A673 (cell line): Measurements from ENCODE around the gene MPPED2. TPM values are rescaled to one million over a fixed set of nuclear protein-coding genes. Genes with fewer than 3 reads are reported as not detected.

Source experiments
- BruUV-seq: library from RNA; stranded (reverse); fragments of 400-500 nt; replicated peaks from 2 replicates; lab custom pipeline; 2021; lab: Mats Ljungman, UMichigan
- CTCF ChIA-PET: fragments of 300-600 bp; sonication (Branson Sonifier 250); formaldehyde crosslinking; loops from one replicate; lab custom pipeline; 2022; ENCODE audit warnings: antibody characterized with exemption; lab: Charles Lee
- POLR2A ChIA-PET: fragments of 300-600 bp; sonication (Branson Sonifier 250); formaldehyde crosslinking; loops from one replicate; lab custom pipeline; 2022; ENCODE audit warnings: antibody characterized with exemption; ENCODE audit not compliant: low non-redundant PET; lab: Charles Lee
- DNase-seq: peaks from one replicate; pipeline ENCODE4 v3.0.0-alpha.2; 2015; ENCODE audit warnings: low spot score
- H3K27ac ChIP-seq: fragments of 200-600 bp; sonication (generic); 2 replicates; pipeline ENCODE4 v1.5.1; 2016; ENCODE audit warnings: mixed run types, low read depth, mild to moderate bottlenecking, mixed read lengths, antibody characterized with exemption, low read length; ENCODE audit not compliant: poor library complexity, severe bottlenecking
- H3K27me3 ChIP-seq: fragments of 200-600 bp; sonication (generic); replicated peaks from 2 replicates; pipeline ENCODE4 v1.6.1; 2017; ENCODE audit warnings: mixed run types, low read depth, mild to moderate bottlenecking, mixed read lengths, antibody characterized with exemption, low read length; ENCODE audit not compliant: insufficient read depth, poor library complexity
- H3K36me3 ChIP-seq: fragments of 200-600 bp; sonication (generic); 2 replicates; pipeline ENCODE4 v1.6.1; 2016; ENCODE audit warnings: mixed run types, mild to moderate bottlenecking, mixed read lengths, antibody characterized with exemption, low read length; ENCODE audit not compliant: insufficient read depth, poor library complexity, severe bottlenecking
- H3K4me1 ChIP-seq: fragments of 200-600 bp; sonication (generic); 2 replicates; pipeline ENCODE4 v1.6.1; 2017; ENCODE audit warnings: mixed run types, mild to moderate bottlenecking, mixed read lengths, antibody characterized with exemption, low read length; ENCODE audit not compliant: insufficient read depth, poor library complexity, severe bottlenecking
- H3K4me3 ChIP-seq: fragments of 200-600 bp; sonication (generic); 2 replicates; pipeline ENCODE4 v1.5.1; 2016; ENCODE audit warnings: low read depth, mixed run types, mild to moderate bottlenecking, mixed read lengths, low read length; ENCODE audit not compliant: poor library complexity, severe bottlenecking
- H3K9me3 ChIP-seq: fragments of 200-600 bp; sonication (generic); 2 replicates; pipeline ENCODE4 v1.6.1; 2016; ENCODE audit warnings: mixed run types, low read depth, mild to moderate bottlenecking, mixed read lengths, antibody characterized with exemption, low read length; ENCODE audit not compliant: poor library complexity, severe bottlenecking
- CTCF ChIP-seq: fragments of 300-800, 200-600 bp; sonication (generic); conservative IDR thresholded peaks from 2 replicates; pipeline ENCODE4 v1.5.1; 2017; ENCODE audit warnings: low read depth, mild to moderate bottlenecking, antibody characterized with exemption, low read length, moderate library complexity, mixed read lengths
- EZH2 ChIP-seq: fragments of 200-600 bp; sonication (generic); IDR thresholded peaks from 2 replicates; pipeline ENCODE4 v1.6.1; 2017; ENCODE audit warnings: borderline replicate concordance, low read depth, mild to moderate bottlenecking, mixed read lengths, antibody characterized with exemption, low read length; ENCODE audit not compliant: poor library complexity, severe bottlenecking
- intact Hi-C: fragments of 100-400 bp; cut with micrococcal nuclease; formaldehyde crosslinking; loops from one replicate; pipeline ENCODE4 v1.10.0; 2022; ENCODE audit not compliant: unreplicated experiment
- total RNA-seq: library from RNA; stranded (reverse); gene quantifications from 2 replicates; pipeline ENCODE4 v1.2.3, GENCODE V29; 2021

The MPPED2 gene
- total RNA-seq, 1 experiment from 2014 or later: 2.0 TPM

- no TSS peak for BruUV-seq
- Histone ChIP-seq H3K4me1 (peaks cover 9% of the 10 kb centered on the region), H3K36me3 (no peaks in the 10 kb centered on the region), H3K9me3 (no peaks in the 10 kb centered on the region), H3K27ac (no peak overlapping the region), H3K4me3 (no peak overlapping the region), H3K27me3 (peaks cover 53% of the 10 kb centered on the region)
- no peak for DNase-seq
- POLR2A ChIA-PET: no interaction called here
- intact Hi-C loops: loop anchor here (5.0 kb wide), 1 partner anchor 277 kb away; no protein-coding TSS in a partner anchor
- no peak for TF ChIP-seq CTCF
- TF ChIP-seq EZH2: no peak
- CTCF ChIA-PET: no interaction called here
Measured at GRCh38 chr11:30580573-30580972, 5.6 kb downstream of the MPPED2 start.

GRCh38 chr11:30579415-30580175, 6.6 kb downstream of the MPPED2 start:
- POLR2A ChIA-PET: no interaction called here

GRCh38 chr11:30578406-30578805, 7.7 kb downstream of the MPPED2 start:
- H3K27ac ChIP-seq: no peak overlapping the region
- no peaks in the 10 kb centered on the region for H3K4me1 ChIP-seq
- peaks cover 32% of the 10 kb centered on the region for H3K27me3 ChIP-seq
- no peaks in the 10 kb centered on the region for H3K36me3 ChIP-seq
- H3K4me3 ChIP-seq: no peak overlapping the region
- BruUV-seq: no TSS peak
- ChIA-PET CTCF (no interaction called here), POLR2A (no interaction called here)
- TF ChIP-seq CTCF (no peak), EZH2 (no peak)
- DNase-seq: no peak
- intact Hi-C loops: no loop called here
- no peaks in the 10 kb centered on the region for H3K9me3 ChIP-seq

More at GRCh38 chr11:30579415-30580175, 6.6 kb downstream of the MPPED2 start:
- no peak overlapping the region for H3K27ac ChIP-seq
- H3K36me3 ChIP-seq: no peaks in the 10 kb centered on the region
- no TSS peak for BruUV-seq
- DNase-seq: no peak
- H3K4me1 ChIP-seq: peaks cover 2% of the 10 kb centered on the region
- H3K4me3 ChIP-seq: no peak overlapping the region
- CTCF ChIA-PET: no interaction called here
- H3K9me3 ChIP-seq: no peaks in the 10 kb centered on the region
- TF ChIP-seq EZH2 (no peak), CTCF (no peak)
- peaks cover 43% of the 10 kb centered on the region for H3K27me3 ChIP-seq
- intact Hi-C loops: loop anchor here (5.0 kb wide), 1 partner anchor 278 kb away; no protein-coding TSS in a partner anchor
